ENCODE data around the gene BAHCC1. TPM values are rescaled to one million over a fixed set of nuclear protein-coding genes. Genes with fewer than 3 reads are reported as not detected.
"Not testable (repeated sequence)": the region's sequence is repeated elsewhere in the genome, so short reads cannot be mapped to it uniquely, and the experiment has no call there.

Gene BAHCC1
- total RNA-seq, 1 experiment from 2014 or later, result 3.1 TPM

DNA sequence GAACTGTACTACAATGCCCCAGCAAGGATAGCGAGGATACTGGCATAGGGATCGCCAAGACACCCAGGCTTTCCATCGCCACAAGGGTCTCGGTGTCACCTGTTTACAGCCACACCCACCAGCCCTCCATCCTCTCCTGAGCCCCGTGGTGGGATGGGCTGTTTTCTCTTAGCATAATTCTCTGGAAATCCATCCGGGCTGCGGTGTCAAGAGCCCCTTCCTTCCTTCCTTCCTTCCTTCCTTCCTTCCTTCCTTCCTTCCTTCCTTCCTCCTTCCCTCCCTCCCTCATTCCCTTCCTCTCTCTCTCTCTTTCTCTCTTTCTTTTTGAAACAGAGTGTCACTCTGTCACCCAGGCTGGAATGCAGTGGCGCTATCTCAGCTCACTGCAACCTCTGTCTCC lies 36.0 kb upstream of the BAHCC1 start:
- Histone ChIP-seq H2AFZ (ENCODE audit: low read length) (no peak overlapping the region), H3K9ac (ENCODE audit: extremely low read depth, insufficient read length, low read length) (no peak overlapping the region), H2BK15ac (ENCODE audit: low read depth, low read length) (no peak overlapping the region), H3K23ac (ENCODE audit: insufficient read length, low read depth, low read length) (no peak overlapping the region), H3K4me2 (ENCODE audit: insufficient read depth, insufficient read length, low read length) (no peak overlapping the region), H2BK12ac (ENCODE audit: insufficient read length, low read depth, low read length) (no peak overlapping the region), H3K27me3 (ENCODE audit: insufficient read depth, low read length) (no peaks in the 10 kb centered on the region), H2BK120ac (ENCODE audit: low read depth, low read length, poor library complexity, severe bottlenecking) (no peak overlapping the region), H4K20me1 (ENCODE audit: control insufficient read depth, insufficient read depth, insufficient read length) (no peaks in the 10 kb centered on the region), H3K14ac (ENCODE audit: insufficient read depth, low read length) (no peak overlapping the region), H3T11ph (ENCODE audit: low read length) (no peak overlapping the region), H4K5ac (ENCODE audit: insufficient read length, low read depth, low read length) (no peak overlapping the region), H2BK5ac (ENCODE audit: insufficient read length, low read length) (no peak overlapping the region), H4K91ac (ENCODE audit: insufficient read length, low read depth, low read length) (no peak overlapping the region), H3K56ac (ENCODE audit: insufficient read length, low read depth, low read length) (no peak overlapping the region), H3K79me2 (ENCODE audit: insufficient read depth, low read length) (no peaks in the 10 kb centered on the region), H3K9me3 (ENCODE audit: control insufficient read depth, low read depth, low read length) (no peaks in the 10 kb centered on the region), H3K4ac (ENCODE audit: low read depth, low read length) (no peak overlapping the region), H3K23me2 (ENCODE audit: insufficient read length, low read depth, low read length, poor library complexity, severe bottlenecking) (no peaks in the 10 kb centered on the region), H2AK5ac (ENCODE audit: insufficient read length, low read length) (no peak overlapping the region), H3K18ac (ENCODE audit: insufficient read length, low read depth, low read length) (no peak overlapping the region), H4K8ac (replicated peaks; ENCODE audit: insufficient read length, low read depth, low read length) (no peak overlapping the region), H3K79me1 (ENCODE audit: insufficient read depth, low read depth, low read length, poor library complexity, severe bottlenecking) (no peaks in the 10 kb centered on the region), H3K27ac (ENCODE audit: insufficient read length, low read depth, low read length) (no peak overlapping the region), H2BK20ac (ENCODE audit: low read depth, low read length, poor library complexity, severe bottlenecking) (no peak overlapping the region), H3K4me1 (ENCODE audit: insufficient read depth, low read length) (no peaks in the 10 kb centered on the region; the same call in 1 of the 2 replicates)
- Mint-ChIP-seq H3K27me3 (ENCODE audit: low read depth) (peaks cover 68% of the 10 kb centered on the region), H3K4me1 (peaks cover 12 to 22% of the 10 kb centered on the region in 2 experiments), H3K27ac (no peak overlapping the region), H3K36me3 (ENCODE audit: insufficient read depth in 1 of 3, low read depth in 3 of 3) (no peaks in the 10 kb centered on the region), H3K4me3 (no peak overlapping the region; a peak in 1 of 5 replicates), H3K9me3 (no peaks in the 10 kb centered on the region; a peak in 1 of 5 replicates)
- peak; percentile 32 for DNase-seq
- no CpG with 5 or more reads among the region's 8 CpGs for WGBS (ENCODE audit: extremely low coverage, insufficient read length, low lambda C conversion rate)
- TF ChIP-seq, protein P1, sequence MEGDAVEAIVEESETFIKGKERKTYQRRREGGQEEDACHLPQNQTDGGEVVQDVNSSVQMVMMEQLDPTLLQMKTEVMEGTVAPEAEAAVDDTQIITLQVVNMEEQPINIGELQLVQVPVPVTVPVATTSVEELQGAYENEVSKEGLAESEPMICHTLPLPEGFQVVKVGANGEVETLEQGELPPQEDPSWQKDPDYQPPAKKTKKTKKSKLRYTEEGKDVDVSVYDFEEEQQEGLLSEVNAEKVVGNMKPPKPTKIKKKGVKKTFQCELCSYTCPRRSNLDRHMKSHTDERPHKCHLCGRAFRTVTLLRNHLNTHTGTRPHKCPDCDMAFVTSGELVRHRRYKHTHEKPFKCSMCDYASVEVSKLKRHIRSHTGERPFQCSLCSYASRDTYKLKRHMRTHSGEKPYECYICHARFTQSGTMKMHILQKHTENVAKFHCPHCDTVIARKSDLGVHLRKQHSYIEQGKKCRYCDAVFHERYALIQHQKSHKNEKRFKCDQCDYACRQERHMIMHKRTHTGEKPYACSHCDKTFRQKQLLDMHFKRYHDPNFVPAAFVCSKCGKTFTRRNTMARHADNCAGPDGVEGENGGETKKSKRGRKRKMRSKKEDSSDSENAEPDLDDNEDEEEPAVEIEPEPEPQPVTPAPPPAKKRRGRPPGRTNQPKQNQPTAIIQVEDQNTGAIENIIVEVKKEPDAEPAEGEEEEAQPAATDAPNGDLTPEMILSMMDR (conservative IDR thresholded peaks at IDR 0.05), result no peak

DNA sequence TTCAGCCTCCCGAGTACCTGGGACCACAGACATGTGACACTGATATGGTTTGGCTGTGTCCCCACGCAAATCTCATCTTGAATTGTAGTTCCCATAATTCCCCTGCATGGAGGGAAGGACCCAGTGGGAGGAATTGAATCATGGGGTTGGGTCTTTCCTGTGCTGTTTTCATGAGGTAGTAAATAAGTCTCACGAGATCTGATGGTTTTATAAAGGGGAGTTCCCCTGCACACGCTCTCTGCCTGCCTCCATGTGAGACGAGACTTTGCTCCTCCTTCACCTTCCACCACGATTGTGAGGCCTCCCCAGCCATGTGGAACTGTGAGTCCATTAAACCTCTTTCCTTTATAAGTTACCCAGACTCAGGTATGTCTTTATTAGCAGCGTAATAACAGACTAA lies 33.3 kb upstream of the BAHCC1 start:
- not testable (repeated sequence) for H2BK12ac ChIP-seq (ENCODE audit: insufficient read length, low read depth, low read length); H4K5ac ChIP-seq (ENCODE audit: insufficient read length, low read depth, low read length); H2BK15ac ChIP-seq (ENCODE audit: low read depth, low read length); H3K18ac ChIP-seq (ENCODE audit: insufficient read length, low read depth, low read length); H3K27ac Mint-ChIP-seq; H3K9me3 ChIP-seq (ENCODE audit: control insufficient read depth, low read depth, low read length); H4K20me1 ChIP-seq (ENCODE audit: control insufficient read depth, insufficient read depth, insufficient read length); H3K9me3 Mint-ChIP-seq; H3T11ph ChIP-seq (ENCODE audit: low read length); H3K4me1 ChIP-seq (ENCODE audit: insufficient read depth, low read length); H3K79me1 ChIP-seq (ENCODE audit: insufficient read depth, low read depth, low read length, poor library complexity, severe bottlenecking); DNase-seq; H3K79me2 ChIP-seq (ENCODE audit: insufficient read depth, low read length); H3K56ac ChIP-seq (ENCODE audit: insufficient read length, low read depth, low read length); H2AFZ ChIP-seq (ENCODE audit: low read length); H3K27me3 ChIP-seq (ENCODE audit: insufficient read depth, low read length); H3K4me3 Mint-ChIP-seq; H3K36me3 Mint-ChIP-seq (ENCODE audit: insufficient read depth in 1 of 3, low read depth in 3 of 3); H3K4ac ChIP-seq (ENCODE audit: low read depth, low read length); H4K91ac ChIP-seq (ENCODE audit: insufficient read length, low read depth, low read length); H2BK120ac ChIP-seq (ENCODE audit: low read depth, low read length, poor library complexity, severe bottlenecking); H3K4me2 ChIP-seq (ENCODE audit: insufficient read depth, insufficient read length, low read length); H3K9ac ChIP-seq (ENCODE audit: extremely low read depth, insufficient read length, low read length); H2BK5ac ChIP-seq (ENCODE audit: insufficient read length, low read length); H4K8ac ChIP-seq (replicated peaks; ENCODE audit: insufficient read length, low read depth, low read length); H3K27ac ChIP-seq (ENCODE audit: insufficient read length, low read depth, low read length); H2AK5ac ChIP-seq (ENCODE audit: insufficient read length, low read length); H3K23ac ChIP-seq (ENCODE audit: insufficient read length, low read depth, low read length); H3K14ac ChIP-seq (ENCODE audit: insufficient read depth, low read length); H3K23me2 ChIP-seq (ENCODE audit: insufficient read length, low read depth, low read length, poor library complexity, severe bottlenecking); H2BK20ac ChIP-seq (ENCODE audit: low read depth, low read length, poor library complexity, severe bottlenecking)
- WGBS (ENCODE audit: extremely low coverage, insufficient read length, low lambda C conversion rate), result no CpG with 5 or more reads among the region's 7 CpGs
- Mint-ChIP-seq H3K27me3 (ENCODE audit: low read depth) (peaks cover 85% of the 10 kb centered on the region), H3K4me1 (peaks cover 18 to 30% of the 10 kb centered on the region in 2 experiments)
